HG03342 (cell line): ENCODE data around the gene PPFIA3.
A peak's percentile ranks its signal among the peaks of the same experiment; 100 is the strongest.
"Not testable (repeated sequence)": the region's sequence is repeated elsewhere in the genome, so short reads cannot be mapped to it uniquely, and the experiment has no call there.

Source experiments
- ATAC-seq: cut with Tn5 transposase; IDR thresholded peaks from one replicate; pipeline ENCODE4 v1.9.1; 2021; ENCODE audit warnings: mild to moderate bottlenecking, moderate library complexity; ENCODE audit not compliant: unreplicated experiment

PPFIA3 gene

DNA sequence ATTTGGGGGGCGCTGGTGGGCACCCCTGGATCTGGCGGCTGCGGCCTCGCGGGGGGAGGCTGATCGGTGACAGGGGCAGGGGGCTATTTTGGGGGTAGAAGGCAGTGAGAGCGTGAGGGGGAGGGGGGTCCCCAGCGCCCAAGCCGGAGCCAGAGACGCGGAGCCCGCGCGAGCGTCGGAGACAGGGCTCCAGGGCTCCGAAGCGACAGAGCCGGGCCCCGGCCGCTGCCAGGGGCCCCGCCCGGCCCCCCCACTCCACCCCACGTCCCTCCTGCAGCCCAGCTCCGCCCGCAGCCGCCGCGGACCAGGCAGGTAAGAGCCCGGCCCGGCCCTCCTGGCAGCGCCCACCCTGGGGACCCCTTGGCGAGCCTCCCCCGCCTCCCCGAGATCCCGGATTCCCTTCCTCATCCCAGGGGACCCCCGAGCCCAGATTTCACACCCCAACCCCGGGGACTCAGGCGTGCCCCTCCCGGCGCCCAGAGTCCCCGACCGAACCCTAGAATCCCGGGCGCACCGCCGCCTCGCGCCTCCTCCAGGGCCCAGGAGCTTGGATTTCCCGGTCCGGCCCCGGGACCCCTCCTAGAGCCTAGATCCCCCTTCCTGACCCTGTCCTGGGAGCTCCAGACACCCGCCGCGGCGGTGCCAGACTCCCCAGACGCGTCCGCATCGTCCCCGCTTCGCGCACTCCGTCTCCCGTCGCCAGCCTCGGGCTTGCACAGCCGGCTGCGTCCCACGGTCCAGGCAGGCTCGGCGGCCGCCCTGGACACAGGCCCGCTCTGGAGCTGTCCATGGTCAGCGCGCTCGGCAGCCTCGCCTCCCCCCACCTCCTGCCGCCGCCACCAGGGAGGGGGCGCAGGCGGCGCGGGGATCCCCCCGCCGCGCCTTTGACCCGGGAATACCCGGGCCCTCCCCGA lies at the start of gene PPFIA3:
PPFIA3 (plus strand) TSS at position 134 of the 914 bp plus-strand sequence. CDS start 8,330 bp downstream, outside the sequence.
- no peak for ATAC-seq

- ATAC-seq: no peak
Observed at GRCh38 chr19:49070416-49070815, 48.9 kb upstream of the PPFIA3 start.

GRCh38 chr19:49071860-49072547 lies 47.3 kb upstream of the PPFIA3 start:
- no peak for ATAC-seq

DNA sequence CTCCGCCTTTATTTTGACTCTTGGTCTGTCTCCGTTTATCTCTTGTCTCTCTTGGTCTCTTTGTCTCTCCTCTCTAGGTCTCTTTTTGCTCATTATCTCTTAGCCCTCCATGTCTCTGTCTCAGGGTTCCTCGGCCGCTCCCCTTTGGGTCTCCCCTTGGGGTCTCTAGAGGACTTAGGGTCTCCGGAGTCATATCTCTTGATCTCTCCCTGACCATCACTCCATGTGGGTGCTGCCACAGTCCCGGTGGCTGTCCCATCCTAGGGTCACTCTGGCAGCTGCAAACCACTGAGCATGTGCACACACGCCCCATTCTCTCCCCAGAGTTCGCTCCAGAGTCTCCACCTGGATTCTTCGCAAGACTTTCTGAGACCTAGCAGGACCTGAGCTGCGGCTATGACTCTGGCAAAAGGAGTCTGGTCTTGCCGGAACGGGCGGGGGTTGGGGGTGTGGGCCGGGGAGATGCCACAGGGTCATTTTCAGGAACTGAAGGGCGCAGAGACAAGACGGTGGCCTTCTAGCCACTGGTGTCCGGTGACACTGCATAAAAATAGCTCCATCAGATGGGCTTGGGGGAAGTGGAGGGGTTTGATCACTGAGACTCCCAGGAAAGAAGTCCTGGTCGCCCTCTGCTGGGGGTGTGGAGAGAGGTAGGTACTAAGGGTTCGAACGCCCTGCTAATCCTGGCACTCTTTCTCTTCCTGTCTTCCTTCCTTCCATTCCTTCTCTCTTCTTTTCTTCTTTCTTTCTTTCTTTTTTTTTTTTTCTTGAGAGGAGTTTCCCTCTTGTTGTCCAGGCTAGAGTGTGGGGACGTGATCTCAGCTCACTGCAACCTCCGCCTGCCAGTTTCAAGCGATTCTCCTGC lies 45.6 kb upstream of the PPFIA3 start:
- no peak for ATAC-seq

- ATAC-seq: not testable (repeated sequence)
Observed at GRCh38 chr19:49074869-49075268, 44.5 kb upstream of the PPFIA3 start.

DNA sequence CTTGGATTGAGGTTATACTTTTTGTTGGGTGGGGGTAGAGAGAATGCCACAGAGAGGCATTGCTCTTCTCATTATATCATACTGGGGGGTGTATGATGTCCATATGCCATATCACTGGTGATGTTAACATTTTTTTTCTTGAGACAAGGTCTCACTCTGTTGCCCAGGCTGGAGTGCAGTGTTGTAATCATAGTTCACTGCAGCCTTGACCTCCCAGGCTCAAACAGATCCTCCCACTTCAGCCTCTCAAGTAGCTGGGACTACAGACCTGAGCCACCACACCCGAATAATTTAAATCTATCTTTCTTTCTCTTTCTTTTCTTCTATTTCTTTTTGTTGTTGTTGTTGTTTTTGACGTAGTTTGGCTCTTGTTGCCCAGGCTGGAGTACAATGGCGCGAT lies 39.0 kb upstream of the PPFIA3 start:
- ATAC-seq: no peak

DNA sequence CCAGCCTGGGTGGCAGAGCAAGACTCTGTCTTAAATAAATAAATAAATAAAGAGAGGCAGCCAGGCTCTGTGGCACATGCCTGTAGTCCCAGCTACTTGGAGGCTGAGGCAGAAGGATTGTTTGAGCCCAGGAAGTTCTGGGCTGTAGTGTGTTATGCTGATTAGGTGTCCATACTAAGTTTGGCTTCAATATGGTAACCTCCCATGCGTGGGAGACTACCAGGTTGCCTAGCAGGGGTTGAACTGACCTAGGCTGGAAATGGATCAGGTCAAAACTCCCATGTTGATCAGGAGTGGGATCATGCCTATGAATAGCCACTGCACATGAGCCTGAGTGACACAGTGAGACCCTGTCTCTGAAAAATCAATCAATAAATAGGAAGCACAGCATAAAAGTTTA lies 38.1 kb upstream of the PPFIA3 start:
- ATAC-seq: no peak

DNA sequence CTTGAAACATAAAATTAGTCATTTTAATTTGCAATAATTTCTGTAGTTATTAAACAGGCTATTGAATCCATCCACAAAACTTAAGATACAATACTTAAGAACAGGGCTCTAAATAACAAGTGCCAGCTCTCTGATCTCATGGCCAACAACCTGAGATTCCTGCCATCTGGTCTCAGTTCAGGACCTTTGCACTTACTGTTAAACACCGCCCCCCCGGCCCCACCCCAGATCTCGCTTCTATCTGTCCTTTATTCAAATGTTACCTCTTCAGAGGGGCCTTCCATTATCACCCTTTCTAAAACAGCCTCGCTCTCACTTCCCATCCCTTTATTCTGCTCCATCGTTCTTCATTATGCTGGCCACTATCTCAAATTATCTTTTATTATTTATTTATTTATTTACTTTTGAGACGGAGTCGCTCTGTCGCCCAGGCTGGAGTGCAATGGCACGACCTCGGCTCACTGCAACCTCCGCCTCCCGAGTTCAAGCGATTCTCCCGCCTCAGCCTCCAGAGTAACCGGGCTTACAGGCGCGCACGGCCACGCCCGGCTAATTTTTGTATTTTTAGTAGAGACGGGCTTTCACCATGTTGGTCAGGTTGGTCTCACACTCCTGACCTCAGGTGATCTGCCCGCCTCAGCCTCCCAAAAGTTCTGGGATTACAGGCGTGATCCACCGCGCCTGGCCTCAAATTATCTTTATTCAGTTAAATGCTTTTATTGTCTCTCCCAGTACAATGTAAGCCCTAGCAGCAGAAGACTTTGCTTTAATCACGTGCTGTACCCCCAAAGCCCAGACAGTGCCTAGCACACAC lies 34.9 kb upstream of the PPFIA3 start:
- no peak for ATAC-seq

DNA sequence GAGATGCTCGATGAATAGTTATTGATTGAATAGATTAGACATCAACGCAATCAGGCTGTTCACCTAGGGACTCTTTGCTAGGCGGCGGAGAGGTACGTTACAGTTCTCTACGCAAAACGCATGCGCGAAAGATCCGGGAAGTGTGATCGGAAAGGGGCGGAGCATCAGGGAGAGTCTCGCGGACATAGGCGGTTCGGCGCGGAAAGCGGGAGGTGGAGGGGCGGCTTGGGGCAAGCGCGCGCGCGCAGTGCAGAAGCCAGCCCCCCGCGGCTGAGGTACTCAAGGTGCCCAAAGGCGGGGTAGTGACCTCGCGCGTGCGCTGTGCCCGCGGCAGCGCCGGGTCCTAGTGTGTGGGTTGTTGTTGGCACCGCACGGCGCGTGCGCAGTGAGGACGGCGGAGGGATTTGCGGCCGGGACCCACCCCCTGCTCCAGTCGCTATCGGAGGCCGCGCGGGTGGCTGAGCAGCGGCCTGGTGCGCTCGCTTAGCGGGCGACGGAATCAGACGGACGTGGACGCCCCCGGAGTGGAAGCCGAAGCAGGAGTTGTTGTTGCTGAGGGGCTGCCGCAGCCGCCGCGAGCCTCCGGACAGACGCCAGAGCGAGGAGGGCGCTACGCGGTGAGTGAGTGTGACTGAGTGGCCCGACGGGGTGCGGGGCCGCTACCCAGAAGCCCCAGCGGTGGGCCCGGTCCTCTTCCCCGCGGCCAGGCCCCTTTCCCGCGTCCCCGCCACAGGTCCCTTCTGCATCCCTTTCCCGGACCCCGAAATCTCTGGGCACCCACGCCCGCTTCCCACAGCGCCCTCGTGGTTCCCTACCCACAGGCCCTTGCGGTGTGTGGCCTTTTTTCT lies 34.1 kb upstream of the PPFIA3 start, which contains the start of gene SNRNP70:
SNRNP70 (plus strand) TSS at position 432 of the 848 bp plus-strand sequence. CDS start 964 bp downstream, outside the sequence.
- peak; percentile 80 for ATAC-seq

- no peak for ATAC-seq
Observed at GRCh38 chr19:49085868-49086232, 33.5 kb upstream of the PPFIA3 start.

DNA sequence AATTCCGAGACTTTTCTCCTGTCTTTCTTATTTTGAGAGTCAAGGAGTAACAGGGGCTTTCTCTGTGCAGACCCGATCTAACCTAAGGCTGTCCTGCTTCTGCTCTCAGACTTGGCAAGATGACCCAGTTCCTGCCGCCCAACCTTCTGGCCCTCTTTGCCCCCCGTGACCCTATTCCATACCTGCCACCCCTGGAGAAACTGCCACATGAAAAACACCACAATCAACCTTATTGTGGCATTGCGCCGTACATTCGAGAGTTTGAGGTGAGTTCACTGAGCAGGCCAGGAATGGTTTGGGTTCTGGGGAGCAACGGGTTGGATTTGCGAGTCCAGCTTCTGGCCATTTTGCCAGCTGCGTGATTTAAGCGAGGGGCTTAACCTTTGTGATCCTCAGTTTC lies 33.0 kb upstream of the PPFIA3 start:
- ATAC-seq: no peak

DNA sequence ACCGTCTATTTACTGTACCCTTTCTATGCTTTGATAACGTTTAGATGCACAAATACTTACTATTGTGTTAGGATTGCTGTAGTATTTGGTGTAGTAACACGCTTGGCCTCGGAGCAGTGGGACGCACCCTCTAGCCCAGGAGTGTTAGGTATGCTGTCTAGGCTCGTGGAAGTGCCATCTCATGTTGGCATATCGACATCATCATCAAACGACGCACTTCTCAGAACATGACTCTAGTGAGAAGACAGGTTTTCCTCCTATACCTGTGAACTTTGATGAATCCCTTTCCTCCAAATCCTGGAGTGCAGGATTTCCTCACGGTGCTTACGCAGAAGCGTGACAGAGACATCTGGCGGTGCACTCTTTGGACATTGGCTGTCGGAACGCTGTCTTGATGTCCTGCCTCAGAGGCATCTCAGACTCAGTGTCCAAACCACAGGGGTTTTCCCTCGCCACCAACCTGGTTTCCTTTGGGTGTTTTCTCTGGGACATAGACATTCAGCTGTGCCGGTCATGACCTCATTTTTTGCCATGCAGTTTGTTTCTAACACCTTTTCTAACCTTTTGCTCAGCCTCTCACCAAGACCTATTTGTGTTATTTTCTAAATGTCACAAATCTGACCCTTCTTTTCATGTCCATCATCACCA lies 27.8 kb upstream of the PPFIA3 start:
- no peak for ATAC-seq

GRCh38 chr19:49092686-49093085 lies 26.7 kb upstream of the PPFIA3 start:
- no peak for ATAC-seq

GRCh38 chr19:49094505-49095482 lies 24.6 kb upstream of the PPFIA3 start:
- no peak for ATAC-seq

DNA sequence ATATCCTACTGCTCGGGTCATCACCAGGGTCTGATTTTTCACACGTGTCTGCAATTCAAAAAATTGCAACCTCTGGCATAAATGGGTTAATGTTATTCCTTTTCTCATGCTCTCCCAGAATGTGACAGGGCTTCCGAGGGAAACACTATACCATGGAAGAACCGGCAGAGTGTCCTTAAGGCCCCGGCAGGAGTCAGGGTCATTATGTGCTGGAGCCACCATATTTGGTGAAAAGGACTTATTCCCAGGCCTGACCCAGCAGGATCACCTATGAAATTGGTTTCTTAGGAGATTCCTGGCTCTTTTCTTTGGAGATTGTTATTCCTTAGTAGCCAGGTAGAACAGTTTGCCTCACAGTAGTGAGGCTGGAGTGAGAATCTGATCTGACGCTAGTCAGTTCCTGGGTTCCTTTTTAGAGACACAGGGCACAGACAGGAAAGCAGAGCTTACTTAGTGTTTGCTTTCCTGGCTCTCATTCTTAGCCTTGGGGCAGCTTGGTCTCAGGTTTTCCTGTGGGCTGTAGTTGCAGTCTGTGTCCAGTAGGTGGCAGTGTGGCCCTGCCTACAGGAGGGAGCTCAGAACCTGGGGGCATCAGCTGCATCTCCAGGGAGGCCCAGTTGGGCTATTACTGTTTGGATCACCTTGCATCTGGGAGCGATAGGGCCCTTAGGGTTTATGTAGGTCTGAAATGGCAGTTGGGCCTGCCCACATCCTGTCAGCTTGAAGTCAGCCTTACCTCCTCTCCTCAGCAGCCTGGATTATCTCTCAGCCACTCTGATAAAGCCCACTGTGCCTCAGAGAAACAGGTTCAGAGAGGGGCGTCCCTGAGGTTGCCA lies 21.7 kb upstream of the PPFIA3 start:
- ATAC-seq: no peak

- no peak for ATAC-seq
Observed at GRCh38 chr19:49098795-49099194, 20.5 kb upstream of the PPFIA3 start.

DNA sequence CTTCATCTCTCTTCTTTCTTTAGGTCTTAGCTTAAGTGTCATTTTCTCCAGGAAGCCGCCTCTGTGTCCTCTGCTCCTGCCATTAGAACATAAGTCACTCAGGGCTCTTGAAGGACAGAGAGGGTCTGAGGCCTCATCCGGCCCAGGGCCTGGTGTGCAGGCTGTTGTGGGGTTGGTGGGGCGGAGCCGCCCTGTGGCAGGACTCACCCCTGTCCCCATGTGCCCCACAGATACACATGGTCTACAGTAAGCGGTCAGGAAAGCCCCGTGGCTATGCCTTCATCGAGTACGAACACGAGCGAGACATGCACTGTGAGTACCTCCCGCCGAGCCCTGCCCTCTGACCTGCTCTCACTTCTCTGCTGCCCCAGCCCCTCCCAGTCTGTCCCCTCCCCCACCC lies 18.2 kb upstream of the PPFIA3 start:
- ATAC-seq: no peak
